Fibroblast of lung (primary cell): ENCODE measurements around the gene KCNK4.

Source experiments
- EZH2 ChIP-seq: IDR thresholded peaks from 2 replicates; pipeline ENCODE4 v1.5.1; 2012; ENCODE audit warnings: low read length, control low read depth, mild to moderate bottlenecking; ENCODE audit errors: missing control alignments
- TF ChIP-seq, protein P1 (sequence below), 2 donors: IDR thresholded peaks in 1 of 2; conservative IDR thresholded peaks in 1 of 2; 1 replicate in 1 of 2; 2 replicates in 1 of 2; pipeline ENCODE4 v1.5.1; 2011 to 2012; ENCODE audit warnings: low read length in 2 of 2, control low read depth in 1 of 2, inconsistent platforms in 1 of 2, low read depth in 1 of 2, mild to moderate bottlenecking in 1 of 2

DNA sequence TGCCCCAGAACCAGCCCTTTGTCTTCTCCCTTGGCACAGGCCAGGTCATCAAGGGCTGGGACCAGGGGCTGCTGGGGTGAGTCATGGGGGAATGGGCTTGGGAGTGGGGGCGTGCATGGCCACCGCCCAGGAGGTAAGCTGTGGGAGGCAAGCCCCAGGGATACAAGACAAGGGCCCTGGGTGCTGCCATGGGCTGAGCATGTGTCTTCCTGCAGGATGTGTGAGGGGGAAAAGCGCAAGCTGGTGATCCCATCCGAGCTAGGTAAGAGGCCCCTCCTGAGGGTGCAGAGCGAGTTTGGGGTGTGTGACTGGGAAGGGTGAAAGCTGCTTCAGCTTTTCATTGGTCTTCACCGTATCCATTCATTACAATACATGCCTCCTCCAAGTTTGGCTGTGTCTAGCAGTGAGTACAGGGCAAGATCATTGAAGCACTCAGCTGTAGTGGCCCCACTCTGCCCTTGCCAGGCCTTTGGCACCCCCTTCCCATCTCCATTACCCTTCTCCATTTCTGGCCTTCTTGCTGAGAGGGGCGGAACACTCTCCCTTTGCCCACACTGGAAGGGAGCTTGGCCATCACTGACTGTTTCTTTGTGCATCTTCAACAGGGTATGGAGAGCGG is 47.8 kb upstream of the KCNK4 start:
- TF ChIP-seq, protein P1, sequence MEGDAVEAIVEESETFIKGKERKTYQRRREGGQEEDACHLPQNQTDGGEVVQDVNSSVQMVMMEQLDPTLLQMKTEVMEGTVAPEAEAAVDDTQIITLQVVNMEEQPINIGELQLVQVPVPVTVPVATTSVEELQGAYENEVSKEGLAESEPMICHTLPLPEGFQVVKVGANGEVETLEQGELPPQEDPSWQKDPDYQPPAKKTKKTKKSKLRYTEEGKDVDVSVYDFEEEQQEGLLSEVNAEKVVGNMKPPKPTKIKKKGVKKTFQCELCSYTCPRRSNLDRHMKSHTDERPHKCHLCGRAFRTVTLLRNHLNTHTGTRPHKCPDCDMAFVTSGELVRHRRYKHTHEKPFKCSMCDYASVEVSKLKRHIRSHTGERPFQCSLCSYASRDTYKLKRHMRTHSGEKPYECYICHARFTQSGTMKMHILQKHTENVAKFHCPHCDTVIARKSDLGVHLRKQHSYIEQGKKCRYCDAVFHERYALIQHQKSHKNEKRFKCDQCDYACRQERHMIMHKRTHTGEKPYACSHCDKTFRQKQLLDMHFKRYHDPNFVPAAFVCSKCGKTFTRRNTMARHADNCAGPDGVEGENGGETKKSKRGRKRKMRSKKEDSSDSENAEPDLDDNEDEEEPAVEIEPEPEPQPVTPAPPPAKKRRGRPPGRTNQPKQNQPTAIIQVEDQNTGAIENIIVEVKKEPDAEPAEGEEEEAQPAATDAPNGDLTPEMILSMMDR (conservative IDR thresholded peaks at IDR 0.05 in 1 of 2, IDR thresholded peaks at IDR 0.05 in 1 of 2; ENCODE audit: low read depth in 1 of 2, low read length in 2 of 2) = no peak
- no peak for TF ChIP-seq EZH2
